Measurements from ENCODE around the gene MAPKAPK3.
"Not testable (repeated sequence)": the region's sequence is repeated elsewhere in the genome, so short reads cannot be mapped to it uniquely, and the experiment has no call there.

The MAPKAPK3 gene

DNA sequence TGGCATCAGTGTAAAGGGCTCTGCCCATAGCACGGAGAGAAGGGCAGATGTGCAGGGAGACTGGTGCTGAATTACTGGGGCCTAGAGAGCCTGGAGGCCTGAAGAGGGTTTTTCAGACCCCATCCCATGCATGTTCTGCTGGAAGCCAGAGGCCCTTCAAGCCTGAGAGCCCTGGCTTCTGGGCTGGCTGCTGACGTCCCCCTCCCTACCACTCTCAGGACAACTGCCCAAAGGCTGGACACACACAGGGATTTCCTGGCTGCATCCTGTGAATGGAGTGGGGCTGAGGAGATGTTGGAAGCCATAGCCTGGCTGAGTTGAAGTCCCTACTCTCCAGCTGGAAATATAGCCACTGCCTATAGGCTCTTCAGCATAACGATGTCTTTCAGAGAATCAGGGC lies 40.9 kb downstream of the MAPKAPK3 start:
- no peak for DNase-seq

DNA sequence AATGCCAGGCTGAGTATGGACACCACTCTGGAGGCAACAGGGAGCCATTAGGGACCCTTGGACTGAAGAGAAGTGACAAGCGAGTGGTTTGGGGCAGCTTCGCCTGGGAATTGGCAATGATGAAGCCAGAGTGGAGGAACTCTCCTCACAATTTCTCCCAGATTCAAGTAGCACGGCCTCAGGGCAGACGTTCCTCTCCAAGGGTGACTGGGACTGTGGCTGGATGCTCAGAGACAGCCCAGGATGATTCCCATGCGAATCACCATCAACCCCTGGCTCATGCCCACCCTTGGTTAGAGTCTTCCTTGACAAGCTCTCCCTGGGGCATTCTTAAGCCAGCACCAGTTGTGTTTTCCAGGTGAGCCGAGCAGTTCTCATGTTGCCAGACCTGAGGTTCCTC lies 41.5 kb downstream of the MAPKAPK3 start:
- no peak for DNase-seq

DNA sequence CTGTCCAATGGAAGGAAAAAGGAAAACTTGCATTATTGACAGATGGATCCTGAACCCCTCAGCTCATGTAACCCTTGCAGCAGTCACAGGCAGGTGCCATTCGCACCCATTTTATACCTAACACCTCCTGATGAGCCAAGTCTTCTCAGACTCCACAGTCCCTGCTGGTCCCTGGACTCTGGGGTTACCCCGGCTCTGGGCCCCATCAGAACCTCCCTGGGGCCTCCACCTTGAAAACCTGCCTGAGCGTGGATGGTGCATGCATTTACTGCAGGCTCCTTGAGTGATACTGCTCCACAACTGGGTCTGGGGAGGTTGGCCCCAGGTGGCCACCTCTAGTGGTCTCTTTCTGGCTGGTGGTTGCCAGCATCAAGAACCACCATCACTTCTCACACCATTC lies 41.9 kb downstream of the MAPKAPK3 start:
- no peak for DNase-seq

- no peak for DNase-seq
Observed at GRCh38 chr3:50660386-50660785, 43.4 kb downstream of the MAPKAPK3 start.

DNA sequence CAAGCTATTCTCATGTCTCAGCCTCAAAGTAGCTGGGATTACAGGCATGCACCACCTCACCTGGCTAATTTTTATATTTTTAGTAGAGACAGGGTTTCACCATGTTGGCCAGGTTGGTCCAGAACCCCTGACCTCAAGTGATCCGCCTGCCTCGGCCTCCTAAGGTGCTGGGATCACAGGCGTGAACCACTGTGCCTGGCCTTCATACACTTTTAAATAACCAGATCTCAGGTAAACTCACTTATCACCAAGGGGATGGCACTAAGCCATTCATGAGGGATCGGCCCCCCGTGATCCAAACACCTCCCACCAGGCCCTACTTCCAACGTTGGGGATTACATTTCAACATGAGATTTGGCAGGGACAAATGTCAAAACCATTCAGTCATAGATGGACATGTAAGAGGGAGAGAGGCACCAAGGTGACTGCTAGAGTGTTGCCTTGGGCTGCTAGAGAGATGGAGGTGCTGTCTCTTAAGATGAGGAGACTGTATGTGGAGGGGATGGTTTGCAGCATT lies 44.4 kb downstream of the MAPKAPK3 start:
- no peak for DNase-seq

GRCh38 chr3:50662408-50662807 lies 45.5 kb downstream of the MAPKAPK3 start:
- no peak for DNase-seq

- DNase-seq = no peak
Observed at GRCh38 chr3:50665081-50665840, 48.3 kb downstream of the MAPKAPK3 start.

GRCh38 chr3:50665841-50666115 lies 48.8 kb downstream of the MAPKAPK3 start:
- not testable (repeated sequence) for DNase-seq

DNA sequence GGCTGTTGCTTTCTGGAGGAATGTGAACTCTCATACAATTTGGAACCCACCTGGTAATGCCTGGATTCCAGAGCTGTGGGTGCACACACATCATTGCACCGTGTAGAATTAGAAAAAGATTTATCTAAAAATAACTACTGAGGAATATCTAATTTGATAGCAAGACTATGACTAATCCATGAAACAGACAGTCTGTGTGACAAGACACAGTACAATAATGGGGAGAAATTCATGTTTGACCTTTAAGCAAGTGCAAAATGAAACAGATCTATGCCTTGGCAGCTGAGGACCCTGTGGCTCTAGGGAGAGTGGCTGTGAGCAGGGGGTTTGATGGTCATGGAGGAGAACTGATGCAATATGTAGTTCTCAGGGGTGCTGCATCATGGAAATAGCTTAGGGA lies 49.9 kb downstream of the MAPKAPK3 start:
- no peak for DNase-seq

DNA sequence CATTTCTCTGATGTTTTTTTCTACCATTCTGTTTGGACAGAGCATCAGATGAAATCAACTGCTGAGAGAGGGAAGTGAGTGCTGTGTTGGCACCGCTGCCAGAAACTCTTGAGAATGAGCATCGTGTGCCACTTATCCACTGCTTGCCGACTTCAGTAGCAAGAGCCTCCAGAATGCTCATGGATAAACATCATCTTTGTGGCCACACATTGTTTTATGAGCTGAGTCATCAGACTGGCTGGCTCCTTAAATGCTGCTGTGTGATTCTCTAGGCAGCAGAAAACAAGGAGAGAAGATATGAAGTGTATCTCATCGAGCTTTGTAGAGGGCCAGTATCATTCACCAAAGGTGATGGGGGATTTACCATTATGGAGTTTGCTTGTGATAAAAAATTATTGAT lies 54.4 kb downstream of the MAPKAPK3 start:
- DNase-seq = no peak

DNA sequence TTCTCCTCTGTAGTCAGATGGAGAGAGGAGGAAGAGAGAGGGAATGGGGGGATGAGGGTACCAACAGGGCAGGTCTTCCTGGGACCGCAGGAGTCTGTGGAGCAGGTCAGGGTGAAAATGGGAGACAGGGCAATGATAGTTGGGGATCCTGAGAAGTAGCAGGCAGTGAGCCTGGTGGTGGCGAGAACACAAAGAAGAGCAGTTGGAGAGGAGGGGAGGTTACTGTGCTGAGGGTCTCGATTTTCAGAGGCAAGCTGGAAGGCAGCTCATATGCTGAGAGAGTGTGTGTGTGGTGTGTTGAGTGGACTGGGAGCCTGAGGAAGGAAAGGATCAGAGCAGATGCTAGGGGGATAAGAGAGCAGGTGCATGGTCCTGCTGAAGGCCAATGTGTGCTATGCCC lies 55.7 kb downstream of the MAPKAPK3 start:
- no peak for DNase-seq

- DNase-seq = no peak
Observed at GRCh38 chr3:50673931-50674330, 57.0 kb downstream of the MAPKAPK3 start.

GRCh38 chr3:50674349-50675178 lies 57.6 kb downstream of the MAPKAPK3 start, which contains the start of gene DOCK3:
DOCK3 (plus strand) TSS chr3:50674927; CDS start chr3:50675264, 337 bp downstream.
- DNase-seq = peak; percentile 74

GRCh38 chr3:50675179-50676030 lies 58.5 kb downstream of the MAPKAPK3 start:
- peak; percentile 66 for DNase-seq

GRCh38 chr3:50676031-50676705 lies 59.2 kb downstream of the MAPKAPK3 start:
- DNase-seq = peak; percentile 32

DNA sequence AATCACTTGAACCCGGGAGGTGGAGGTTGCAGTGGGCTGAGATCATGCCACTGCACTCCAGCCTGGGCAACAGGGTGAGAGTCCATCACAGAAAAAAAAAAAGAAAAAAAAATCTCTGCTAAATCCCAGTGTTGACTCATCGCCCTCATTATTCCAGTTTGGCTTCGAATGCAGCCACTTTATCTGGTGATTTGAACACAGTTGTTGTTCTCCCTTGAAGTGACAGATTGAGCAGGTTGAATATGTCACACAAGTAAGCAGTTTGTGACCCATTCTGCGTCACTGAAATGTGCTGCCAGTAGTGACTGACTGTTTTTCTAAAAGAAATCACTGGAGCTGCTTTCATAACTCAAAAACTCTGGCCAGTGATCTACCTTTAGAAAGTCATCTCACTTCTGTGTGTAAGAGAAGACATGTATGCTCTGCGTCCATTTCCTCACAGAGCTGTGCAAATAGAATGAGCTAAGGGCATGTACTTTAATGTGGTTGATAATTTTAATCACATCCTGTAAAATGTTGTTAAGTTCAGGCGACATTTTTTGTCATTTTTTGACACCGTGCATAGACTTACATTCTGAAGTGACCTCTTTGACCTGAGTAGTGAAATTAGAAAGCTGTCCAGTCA lies 70.3 kb downstream of the MAPKAPK3 start:
- DNase-seq = no peak

- DNase-seq = no peak
Observed at GRCh38 chr3:50687916-50688315, 71.0 kb downstream of the MAPKAPK3 start.

DNA sequence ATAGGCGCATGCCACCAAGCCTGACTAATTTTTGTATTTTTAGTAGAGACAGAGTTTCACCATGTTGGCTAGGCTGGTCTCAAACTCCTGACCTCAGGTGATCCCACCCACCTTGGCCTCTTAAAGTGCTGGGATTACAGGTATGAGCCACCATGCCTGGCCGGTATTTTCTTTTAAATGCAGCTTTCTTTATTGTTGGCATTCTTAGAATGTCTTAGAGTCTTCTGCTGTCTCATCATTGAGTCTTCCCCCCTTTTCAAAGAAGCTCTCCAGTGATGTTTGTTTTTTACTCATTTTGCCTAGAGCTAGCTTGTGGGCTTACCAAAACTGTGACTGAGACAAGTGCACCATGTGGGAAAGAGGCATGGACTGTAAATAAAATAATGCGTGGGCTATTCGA lies 71.7 kb downstream of the MAPKAPK3 start:
- DNase-seq = not testable (repeated sequence)

DNA sequence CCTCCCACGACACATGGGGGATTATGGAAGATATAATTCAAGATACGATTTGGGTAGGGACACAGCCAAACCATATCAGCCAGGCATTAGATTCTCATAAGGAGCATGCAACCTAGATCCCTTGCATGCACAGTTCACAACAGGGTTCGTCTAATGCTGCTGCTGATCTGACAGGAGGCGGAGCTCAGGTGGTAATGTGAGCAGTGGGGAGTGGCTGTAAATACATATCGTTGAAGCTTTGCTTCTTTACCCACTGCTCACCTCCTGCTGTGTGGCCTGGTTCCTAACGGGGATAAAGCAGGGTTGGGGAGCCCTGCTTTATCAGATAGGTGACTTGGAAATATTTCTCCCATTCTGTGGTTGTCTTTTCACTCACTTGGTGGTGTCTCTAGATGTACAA lies 72.6 kb downstream of the MAPKAPK3 start:
- no peak for DNase-seq

GRCh38 chr3:50695031-50695430 lies 78.1 kb downstream of the MAPKAPK3 start:
- DNase-seq = no peak

DNA sequence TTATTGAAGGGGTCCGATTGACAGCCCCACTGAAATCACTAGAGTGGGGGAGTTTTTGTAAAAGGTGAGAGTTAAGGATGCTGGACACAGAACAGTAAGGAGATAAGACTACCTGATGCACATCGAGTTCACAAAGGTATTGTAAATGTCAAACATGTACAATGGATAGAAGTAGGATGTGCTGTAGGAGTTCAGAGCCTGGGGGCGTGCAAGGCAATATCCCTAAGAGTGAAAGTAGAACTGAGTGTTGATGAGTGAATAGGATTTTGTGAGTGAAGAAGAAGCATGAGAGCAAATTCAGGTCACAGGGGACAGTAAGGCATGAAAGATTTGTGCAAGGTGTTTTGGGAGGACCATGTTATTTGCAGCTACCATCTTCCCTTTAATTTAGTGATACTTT lies 79.3 kb downstream of the MAPKAPK3 start:
- no peak for DNase-seq

GRCh38 chr3:50698269-50698668 lies 81.3 kb downstream of the MAPKAPK3 start:
- no peak for DNase-seq

Measured in NCI-H82 (cell line).